ENCODE measurements around the gene CEMIP.

The CEMIP gene

DNA sequence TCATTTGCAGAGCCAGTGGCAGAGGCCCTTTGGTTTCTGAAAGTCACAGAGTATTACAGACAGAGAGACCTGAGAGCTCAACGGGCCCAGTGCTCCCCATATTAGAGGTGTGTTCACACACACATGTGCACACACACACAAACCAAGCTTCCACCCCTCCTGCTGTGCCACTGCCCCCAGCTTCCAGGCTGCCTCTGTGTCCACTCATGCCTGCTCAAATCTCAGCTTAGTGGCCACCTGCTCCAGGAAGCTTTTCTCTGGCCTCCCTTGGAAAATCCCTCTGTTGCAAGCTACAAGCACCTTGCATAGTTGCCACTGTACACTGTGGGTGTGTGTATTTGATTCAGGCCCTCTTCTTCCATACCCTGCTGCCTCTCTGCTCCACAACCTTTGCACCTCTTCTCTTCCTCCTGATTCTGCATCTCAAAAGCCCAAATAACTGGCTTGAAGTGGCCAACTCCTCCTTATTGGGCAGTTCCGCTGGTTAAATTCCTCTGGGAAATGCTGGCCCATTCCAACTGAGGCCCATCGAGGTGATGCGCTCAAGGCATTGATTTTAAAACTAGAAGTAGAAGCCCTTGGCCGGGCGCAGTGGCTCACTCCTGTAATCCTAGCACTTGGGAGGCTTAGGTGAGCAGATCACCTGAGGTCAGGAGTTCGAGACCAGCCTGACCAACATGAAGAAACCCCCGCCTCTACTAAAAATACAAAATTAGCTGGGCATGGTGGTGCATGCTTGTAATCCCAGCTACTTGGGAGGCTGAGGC, 187.4 kb downstream of the CEMIP start:
- peaks cover 6 to 28% (median 27%) of the 10 kb centered on the region in 3 donors for H3K36me3 ChIP-seq
- no peaks in the 10 kb centered on the region for H3K27me3 ChIP-seq
- intact Hi-C loops (cut with DNase I; ENCODE audit: low total_unique reads), result loop anchor here (2.0 to 10.0 kb wide), 4 partner anchors 164 to 512 kb away; partner anchors contain the start of gene CEMIP
- no peak overlapping the region for H3K4me3 ChIP-seq
- H3K27ac ChIP-seq, result no peak overlapping the region
- no peak for DNase-seq
- H3K4me1 ChIP-seq, result peaks cover 0 to 11% (median 0%) of the 10 kb centered on the region in 4 donors
- TF ChIP-seq, protein P1, sequence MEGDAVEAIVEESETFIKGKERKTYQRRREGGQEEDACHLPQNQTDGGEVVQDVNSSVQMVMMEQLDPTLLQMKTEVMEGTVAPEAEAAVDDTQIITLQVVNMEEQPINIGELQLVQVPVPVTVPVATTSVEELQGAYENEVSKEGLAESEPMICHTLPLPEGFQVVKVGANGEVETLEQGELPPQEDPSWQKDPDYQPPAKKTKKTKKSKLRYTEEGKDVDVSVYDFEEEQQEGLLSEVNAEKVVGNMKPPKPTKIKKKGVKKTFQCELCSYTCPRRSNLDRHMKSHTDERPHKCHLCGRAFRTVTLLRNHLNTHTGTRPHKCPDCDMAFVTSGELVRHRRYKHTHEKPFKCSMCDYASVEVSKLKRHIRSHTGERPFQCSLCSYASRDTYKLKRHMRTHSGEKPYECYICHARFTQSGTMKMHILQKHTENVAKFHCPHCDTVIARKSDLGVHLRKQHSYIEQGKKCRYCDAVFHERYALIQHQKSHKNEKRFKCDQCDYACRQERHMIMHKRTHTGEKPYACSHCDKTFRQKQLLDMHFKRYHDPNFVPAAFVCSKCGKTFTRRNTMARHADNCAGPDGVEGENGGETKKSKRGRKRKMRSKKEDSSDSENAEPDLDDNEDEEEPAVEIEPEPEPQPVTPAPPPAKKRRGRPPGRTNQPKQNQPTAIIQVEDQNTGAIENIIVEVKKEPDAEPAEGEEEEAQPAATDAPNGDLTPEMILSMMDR (IDR thresholded peaks at IDR 0.05), result no peak
- peaks cover 0 to 6% (median 0%) of the 10 kb centered on the region in 3 donors for H3K9me3 ChIP-seq

DNA sequence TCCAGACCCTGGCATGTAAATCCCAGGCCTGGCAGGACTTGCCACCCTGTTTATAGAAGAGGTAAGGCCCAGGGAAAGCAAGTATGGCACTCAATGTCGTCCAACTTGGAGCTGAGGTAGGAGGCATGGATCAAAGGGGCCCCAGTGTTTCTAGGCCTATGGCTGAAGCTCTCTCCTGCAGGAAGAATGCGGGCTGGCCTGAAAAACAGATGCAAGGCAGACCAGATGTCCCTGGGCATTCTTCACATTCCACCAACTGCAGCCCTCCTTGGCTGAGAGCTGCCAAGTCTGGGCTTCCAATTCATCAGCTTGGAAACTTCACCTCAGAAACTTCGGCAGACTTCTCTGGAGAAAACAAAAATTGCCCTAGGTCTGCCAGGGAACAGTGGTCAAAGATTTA, 188.3 kb downstream of the CEMIP start:
- intact Hi-C loops (cut with DNase I; ENCODE audit: low total_unique reads), result loop anchor here (2.0 to 10.0 kb wide), 4 partner anchors 165 to 513 kb away; partner anchors contain the start of gene CEMIP
- H3K9me3 ChIP-seq, result peaks cover 0 to 6% (median 0%) of the 10 kb centered on the region in 3 donors
- no peak overlapping the region for H3K27ac ChIP-seq
- H3K4me1 ChIP-seq, result peaks cover 0 to 11% (median 0%) of the 10 kb centered on the region in 4 donors
- no peaks in the 10 kb centered on the region for H3K27me3 ChIP-seq
- peaks cover 6 to 33% (median 28%) of the 10 kb centered on the region in 3 donors for H3K36me3 ChIP-seq
- no peak for DNase-seq
- TF ChIP-seq, protein P1 (IDR thresholded peaks at IDR 0.05), result no peak
- no peak overlapping the region for H3K4me3 ChIP-seq

DNA sequence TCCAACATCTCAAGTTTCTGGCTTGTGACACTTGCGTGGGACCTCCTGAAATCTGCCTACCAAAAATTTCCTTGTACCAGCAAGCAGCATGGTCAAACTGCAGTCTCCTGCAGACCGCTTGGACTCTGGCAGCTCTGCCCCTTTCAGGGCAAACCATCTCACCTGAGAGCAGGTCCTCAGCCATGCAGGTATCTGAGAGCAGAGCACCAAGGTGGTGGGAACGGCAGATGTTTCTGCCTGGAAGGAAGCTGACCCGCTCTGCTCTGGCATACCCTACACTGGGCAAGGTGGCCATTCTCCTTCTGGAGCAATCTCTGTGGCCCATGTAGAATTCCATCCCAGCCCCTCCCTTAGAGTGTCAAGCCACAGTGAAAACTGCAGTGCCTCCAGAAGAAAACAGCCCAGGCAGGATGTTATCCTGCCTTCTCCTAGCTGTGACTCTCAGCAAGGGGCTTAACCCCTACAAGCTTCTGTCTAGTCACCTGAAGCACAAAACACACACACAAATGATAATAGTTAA, 188.9 kb downstream of the CEMIP start:
- Histone ChIP-seq H3K36me3 (peaks cover 6 to 39% (median 28%) of the 10 kb centered on the region in 3 donors), H3K4me3 (no peak overlapping the region), H3K27ac (no peak overlapping the region), H3K9me3 (peaks cover 0 to 6% (median 0%) of the 10 kb centered on the region in 3 donors), H3K27me3 (no peaks in the 10 kb centered on the region), H3K4me1 (peaks cover 0 to 11% (median 0%) of the 10 kb centered on the region in 4 donors)
- TF ChIP-seq, protein P1 (IDR thresholded peaks at IDR 0.05), result no peak
- intact Hi-C loops (cut with DNase I; ENCODE audit: low total_unique reads), result loop anchor here (2.0 to 10.0 kb wide), 4 partner anchors 165 to 513 kb away; partner anchors contain the start of gene CEMIP
- no peak for DNase-seq

DNA sequence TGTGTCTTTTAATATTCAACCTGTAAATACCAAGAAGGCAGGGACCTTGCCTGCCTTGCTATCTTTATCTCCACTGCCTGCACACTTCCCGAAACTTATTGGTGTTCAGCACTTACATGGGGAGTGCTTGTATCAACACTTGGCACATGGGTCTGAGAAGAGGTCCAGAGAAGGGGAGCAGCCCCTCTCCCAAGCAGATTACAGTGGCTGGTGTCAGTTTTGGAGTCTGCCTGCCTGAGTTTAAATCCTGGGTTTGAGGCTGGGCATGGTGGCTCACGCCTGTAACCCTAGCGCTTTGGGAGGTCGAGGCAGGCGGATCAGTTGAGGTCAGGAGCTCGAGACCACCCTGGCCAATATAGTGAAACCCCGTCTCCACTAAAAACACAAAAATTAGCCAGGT, 190.1 kb downstream of the CEMIP start:
- H3K4me1 ChIP-seq, result peaks cover 0 to 11% (median 0%) of the 10 kb centered on the region in 4 donors
- H3K36me3 ChIP-seq, result peaks cover 6 to 51% (median 28%) of the 10 kb centered on the region in 3 donors
- H3K4me3 ChIP-seq, result no peak overlapping the region
- no peaks in the 10 kb centered on the region for H3K27me3 ChIP-seq
- no peak overlapping the region for H3K27ac ChIP-seq
- H3K9me3 ChIP-seq, result peaks cover 0 to 5% (median 0%) of the 10 kb centered on the region in 3 donors
- TF ChIP-seq, protein P1 (IDR thresholded peaks at IDR 0.05), result no peak
- no peak for DNase-seq
- intact Hi-C loops (cut with DNase I; ENCODE audit: low total_unique reads), result loop anchor here (5.0 to 10.0 kb wide), 3 partner anchors 192 to 515 kb away; partner anchors contain the start of gene CEMIP

DNA sequence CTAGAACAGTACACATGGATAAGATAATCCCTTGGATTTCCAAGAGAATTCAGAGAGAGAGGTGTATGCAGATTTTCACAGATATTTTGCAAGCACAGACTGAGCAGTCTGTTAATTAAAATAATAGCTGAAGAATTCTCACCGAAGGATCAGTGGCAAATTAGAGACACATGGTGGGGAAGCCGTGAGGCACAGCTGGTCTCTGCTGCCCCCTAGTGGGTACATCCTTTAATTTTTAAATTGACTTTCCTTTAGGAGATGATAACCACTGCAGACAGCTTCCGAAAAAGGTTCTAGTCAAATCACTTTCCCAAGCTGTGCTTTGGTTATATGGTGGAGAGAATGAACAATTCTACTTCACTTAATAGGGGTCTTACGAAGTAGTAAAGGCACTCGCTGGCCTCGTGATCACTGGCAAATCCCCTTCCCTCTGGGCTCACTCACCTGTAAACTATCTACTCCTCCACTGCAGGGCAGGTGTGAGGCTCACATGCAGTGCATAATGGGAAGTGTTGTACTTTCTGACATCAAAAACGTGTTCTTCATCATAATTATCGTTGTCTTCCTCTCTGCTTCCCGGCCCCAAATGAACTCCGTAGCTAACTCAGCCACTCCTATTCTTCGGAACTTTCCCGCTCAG, 191.0 kb downstream of the CEMIP start:
- TF ChIP-seq, protein P1 (IDR thresholded peaks at IDR 0.05), result peak; percentile 80 to 88
- DNase-seq, result no peak
- no peak overlapping the region for H3K27ac ChIP-seq
- no peaks in the 10 kb centered on the region for H3K27me3 ChIP-seq
- no peaks in the 10 kb centered on the region for H3K9me3 ChIP-seq
- intact Hi-C loops (cut with DNase I; ENCODE audit: low total_unique reads), result no loop called here
- no peak overlapping the region for H3K4me3 ChIP-seq
- peaks cover 0 to 11% (median 0%) of the 10 kb centered on the region in 4 donors for H3K4me1 ChIP-seq
- peaks cover 0 to 51% (median 22%) of the 10 kb centered on the region in 3 donors for H3K36me3 ChIP-seq

Measured in tibial artery (tissue), 4 donors.